Activated CD8-positive, alpha-beta memory T cell treated with anti-CD3 and anti-CD28 coated beads for 48 hours (primary cell): ENCODE measurements around the gene PI4KA.
"Not testable (repeated sequence)": the region's sequence is repeated elsewhere in the genome, so short reads cannot be mapped to it uniquely, and the experiment has no call there.

Experiments used
- DNase-seq, 3 experiments: peaks; one replicate each; pipeline ENCODE4 v3.0.0-alpha.2; 2020; ENCODE audit warnings: low read depth in 2 of 3, low spot score in 2 of 3

The PI4KA gene

DNA sequence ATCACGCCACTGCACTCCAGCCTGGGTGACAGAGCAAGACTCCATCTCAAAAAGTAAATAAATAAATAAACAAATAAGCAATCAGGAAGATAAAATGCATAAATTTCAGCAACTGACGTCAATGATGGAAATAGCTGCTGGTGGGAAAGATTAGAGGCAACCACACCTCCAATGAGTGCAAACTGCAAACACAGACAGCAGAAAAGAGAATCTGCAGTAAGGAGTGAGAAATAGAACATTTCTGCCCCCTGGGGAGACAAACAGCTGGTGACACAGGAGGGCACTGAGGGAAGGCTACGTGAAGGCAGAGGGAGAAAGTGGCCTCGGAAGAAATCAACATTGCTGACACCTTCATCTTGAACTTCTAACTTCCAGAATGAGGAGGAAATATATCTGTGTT lies 6.5 kb downstream of the PI4KA start:
- no peak for DNase-seq

DNA sequence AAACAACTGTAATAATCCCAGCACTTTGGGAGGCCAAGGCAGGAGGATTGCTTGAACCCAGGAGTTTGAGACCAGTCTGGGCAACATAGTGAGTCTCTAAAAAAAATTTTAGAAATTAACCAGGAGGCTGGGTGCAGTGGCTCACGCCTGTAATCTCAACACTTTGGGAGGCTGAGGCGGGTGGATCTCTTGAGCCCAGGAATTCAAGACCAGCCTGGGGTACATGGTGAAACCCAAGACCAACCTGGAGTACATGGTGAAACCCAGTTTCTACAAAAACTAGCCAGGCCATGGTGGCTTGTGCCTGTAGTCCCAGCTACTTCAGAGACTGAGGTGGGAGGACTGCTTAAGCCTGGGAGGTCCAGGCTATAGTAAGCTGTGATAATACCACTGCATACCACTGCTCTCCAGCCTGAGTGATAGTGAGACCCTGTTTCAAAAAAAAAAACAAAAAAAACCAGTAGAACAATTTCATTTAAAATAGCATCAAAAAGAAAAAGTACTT lies 11.2 kb downstream of the PI4KA start:
- no peak for DNase-seq

DNA sequence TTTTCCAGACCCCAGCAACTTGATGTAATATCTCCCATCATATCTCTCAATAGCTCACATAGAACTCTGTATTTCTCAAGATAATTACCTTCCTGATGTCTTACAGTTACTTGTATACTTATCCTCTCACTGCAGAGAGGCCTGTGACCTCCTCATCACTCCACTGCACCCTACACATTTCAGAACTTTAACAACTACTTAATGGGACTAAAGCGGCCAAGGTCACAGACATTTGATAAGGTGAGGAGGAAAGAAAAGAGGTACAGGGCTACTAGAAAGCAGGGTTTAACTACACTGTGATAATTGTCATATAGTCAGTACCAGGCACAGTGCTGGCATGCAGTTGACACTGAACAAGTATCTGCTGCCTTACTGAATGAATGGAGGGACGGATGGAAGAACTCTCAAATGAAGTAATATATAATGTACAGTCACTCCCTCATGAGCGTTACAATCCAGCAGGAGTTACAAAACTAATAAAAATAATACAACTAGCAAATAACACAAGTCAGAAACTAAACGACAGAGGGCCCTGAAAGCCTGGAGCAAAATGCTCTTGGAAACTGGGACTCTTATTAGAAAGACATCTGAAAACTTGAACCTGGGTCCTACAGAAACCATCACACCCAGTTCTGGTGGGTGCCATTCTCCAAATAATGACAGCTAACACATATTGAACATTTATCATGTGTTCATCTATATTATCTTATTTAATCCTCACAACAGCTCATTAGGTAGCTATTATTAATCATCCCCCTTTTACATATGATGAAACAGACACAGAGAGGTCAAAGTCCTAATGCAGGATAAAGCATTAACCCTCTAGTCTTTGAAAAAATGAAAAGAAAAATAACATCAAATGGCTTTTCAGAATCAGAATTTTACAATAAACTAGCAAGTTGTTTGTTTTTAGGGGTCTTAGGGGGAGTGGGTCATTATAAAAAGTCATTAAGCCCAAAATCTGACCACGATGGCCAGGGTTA lies 14.3 kb downstream of the PI4KA start:
- DNase-seq: no peak

DNA sequence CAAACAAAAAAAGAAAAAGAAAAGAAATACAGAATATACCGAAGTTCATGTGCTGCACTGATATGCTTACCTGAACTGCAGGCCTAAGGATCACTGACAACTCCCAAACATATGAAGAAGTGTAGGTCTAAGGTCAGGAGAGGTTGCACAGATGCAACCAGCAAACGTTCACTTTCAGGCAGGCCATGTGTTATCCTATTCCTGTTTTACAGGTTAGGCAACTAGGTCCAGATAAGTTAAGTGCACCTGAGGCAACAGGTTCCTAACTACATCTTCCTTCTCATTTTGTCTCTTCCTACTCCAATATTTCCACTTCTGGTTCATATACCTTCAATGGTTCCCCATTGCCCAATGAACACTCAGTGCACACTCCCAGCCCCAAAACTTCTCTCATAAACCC lies 15.1 kb downstream of the PI4KA start:
- DNase-seq: no peak

DNA sequence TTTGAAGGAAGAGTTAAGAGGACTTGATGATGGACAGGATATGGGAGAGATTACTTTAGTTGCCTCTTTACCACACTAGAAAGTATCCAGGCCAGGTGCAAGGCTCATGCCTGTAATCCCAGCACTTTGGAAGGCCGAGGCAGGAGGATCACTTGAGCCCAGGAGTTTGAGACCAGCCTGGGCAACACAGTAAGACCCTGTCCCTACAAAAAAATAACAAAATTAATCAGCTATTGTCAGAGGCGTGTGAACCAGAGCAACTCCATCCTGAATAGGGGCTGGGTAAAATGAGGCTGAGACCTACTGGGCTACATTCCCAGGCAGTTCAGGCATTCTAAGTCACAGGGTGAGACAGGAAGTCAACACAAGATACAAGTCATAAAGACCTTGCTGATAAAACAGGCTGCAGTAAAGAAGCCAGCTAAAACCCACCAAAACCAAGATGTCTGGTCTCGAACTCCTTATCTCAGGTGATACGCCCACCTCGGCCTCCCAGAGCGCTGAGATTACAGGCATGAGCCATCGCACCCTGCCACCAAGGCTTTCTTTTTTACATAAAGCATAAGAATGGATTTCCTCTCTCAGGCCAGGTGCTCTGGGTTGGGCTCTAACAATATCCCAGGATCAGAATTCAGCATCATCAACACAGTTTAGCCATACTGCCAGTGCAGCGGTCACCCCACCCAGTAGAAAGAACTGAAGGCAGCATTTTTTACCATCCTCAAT lies 17.8 kb downstream of the PI4KA start:
- DNase-seq: no peak

DNA sequence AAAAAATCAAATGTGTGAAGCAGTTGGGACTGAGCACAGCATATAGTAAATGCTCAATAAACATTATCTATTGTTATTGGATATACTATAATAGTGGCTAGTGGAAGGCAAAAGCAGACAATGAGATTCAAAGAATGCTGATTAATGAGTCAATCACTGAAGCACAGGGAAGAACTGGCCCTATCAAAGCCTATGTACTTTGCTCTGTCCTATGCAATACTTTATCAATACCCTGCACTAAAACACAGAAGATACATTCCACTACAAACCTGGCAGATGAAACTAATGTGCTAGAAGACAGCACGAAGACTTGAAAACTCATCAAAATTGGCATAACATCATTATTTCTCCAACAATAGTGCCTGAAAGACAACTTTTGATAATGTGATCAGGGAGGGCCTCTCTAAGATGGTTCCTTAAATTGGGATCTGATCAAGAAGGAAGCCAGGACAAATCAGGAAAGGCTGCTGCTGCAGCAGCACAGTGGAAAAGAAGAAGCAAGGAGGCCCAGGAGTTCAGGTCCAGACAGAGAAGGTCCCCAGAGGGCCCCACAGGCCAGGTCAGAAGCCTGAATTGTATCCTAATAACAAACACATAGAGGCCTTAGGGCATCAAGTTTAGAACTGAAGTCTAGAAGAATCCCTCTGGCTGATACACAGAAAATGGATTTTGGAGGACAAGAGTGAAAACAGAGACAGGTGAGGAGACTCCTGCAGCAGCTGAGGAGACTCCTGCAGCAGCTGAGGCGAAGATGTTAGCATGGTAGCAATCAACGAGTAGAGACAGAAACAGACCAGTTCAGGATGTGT lies 18.6 kb downstream of the PI4KA start:
- DNase-seq: no peak

DNA sequence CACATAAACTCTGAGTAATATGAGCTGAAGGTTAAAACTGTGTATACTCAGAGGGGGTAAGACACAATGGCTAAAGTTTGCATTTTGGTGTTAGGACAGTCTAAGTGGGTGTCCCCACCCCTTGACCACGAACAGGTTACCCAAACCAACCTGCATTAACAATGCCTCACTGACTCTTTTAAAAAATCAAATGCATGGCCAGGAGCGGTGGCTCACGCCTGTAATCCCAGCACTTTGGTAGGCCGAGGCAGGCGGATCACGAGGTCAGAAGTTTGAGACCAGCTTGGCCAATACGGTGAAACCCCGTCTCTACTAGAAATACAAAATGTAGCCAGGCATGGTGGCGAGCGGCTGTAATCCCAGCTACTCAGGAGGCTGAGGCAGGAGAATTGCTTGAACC lies 19.3 kb downstream of the PI4KA start:
- not testable (repeated sequence) for DNase-seq

DNA sequence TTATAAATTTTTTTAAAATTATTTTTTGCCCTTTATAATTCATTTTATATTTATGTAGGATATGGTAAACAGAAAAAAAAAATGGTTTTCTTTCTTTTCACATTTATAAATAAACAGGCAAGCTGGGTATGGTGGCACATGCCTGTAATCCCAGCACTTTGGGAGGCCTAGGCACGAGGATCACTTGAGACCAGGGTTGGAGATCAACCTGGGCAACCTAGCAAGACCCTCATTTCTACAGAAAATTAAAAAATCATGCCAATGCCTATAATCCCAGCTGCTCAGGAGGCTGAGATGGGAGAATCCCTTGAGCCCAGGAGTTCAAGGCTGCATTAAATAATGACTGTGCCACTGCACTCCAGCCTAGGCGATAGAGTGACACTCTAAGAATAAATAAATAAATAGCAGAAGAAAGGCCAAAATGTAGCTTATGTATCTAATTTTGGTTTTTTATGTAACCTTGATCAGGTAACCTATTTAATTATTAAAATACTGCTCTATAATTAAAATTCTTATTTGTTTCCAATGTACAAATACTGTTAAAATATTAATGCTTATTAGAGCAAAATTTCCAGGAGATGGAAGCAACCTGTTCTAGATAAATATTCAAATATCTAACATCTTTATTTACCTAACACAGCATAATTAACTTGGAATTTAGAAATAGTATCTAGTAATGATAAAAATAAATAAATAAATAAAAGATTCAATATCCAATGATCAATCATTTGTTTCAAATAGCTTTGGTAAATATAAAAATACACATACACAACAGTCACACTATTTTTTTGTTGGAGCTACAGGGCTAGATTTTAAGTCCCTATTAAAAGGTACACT lies 21.4 kb downstream of the PI4KA start:
- no peak for DNase-seq

DNA sequence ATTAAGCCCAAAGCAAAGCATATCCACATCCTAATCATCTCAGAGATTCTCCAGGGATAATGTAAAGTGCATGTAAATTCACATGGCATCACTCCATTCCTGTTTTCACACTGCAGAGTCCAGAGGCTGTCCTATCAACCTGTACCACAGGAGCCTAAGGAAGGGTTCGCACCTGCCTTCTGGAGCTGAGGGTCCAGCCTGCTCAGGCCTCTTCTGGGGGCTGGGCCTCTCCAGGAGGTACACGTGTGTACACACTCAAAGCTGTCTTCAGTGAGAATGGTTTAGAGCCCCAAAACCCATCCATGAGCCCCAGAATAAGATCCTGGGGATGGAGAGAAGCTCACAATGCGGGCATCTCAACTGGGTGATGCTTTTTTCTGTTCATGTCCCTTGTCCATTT lies 23.9 kb downstream of the PI4KA start:
- no peak for DNase-seq

DNA sequence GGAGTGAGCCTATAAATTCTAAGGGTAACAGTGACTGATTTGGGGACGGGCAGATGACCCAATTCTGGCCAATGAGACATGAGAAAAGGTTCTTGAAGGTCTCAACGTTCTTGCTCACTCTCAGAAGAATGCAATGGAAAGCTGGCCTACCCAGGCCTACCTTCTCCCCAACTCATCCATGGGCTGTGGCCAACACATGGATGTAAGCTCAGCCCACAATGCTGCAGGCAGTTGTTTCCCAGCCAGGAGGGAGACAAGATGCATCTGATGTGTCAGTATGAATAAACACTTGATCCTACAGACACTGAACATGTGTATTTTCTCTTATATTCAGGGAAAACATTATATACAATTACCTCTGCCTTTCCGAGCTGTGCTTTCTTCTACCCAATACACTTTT lies 24.4 kb downstream of the PI4KA start:
- DNase-seq: no peak

DNA sequence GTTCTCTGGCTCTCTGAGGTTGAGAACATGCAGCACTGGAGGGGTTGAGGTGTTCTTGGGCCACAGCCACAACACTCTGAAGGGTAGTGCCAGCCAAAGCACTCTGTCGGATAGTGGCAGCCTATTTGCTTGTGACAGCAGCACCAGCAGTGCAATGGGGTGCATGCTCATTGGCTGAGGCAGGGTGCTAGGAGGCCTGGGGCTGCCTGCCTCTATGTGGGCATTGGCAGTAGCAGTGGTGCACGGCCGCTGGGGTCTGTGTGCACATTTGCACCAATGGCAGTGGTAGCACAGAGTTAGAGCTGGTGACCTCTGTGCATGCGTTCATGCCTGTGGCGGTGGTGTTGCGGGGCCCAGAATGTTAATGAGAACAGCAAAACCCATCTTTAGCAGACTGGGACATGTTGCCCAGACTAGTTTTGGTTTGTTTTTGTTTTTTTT lies 25.4 kb downstream of the PI4KA start:
- DNase-seq: no peak

DNA sequence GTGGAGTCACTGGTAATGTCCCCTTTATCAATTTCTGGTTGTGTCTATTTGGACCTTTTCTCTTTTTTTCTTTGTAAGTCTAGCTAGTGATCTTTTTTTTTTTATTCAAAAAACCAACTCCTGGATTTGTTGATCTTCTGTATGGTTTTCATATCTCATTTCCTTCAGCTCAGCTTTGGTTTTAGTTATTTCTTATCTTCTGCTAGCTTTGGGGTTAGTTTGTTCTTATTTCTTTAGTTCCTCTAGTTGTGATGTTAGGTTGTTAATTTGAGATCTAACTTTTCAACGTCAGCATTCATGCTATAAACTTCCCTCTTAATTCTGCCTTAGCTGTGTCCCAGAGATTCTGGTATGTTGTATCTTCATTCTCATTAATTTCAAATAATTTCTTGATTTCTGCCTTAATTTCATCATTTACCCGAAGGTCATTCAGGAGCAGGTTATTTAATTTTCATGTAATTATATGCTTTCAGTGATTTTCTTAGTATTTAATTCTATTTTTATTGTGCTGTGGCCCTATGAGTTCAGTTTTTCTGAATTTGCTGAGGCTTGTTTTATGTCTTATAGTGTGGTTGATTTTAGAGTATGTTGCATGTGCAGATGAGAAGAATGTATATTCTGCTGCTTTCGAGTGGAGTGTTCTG lies 29.0 kb downstream of the PI4KA start:
- DNase-seq: no peak

DNA sequence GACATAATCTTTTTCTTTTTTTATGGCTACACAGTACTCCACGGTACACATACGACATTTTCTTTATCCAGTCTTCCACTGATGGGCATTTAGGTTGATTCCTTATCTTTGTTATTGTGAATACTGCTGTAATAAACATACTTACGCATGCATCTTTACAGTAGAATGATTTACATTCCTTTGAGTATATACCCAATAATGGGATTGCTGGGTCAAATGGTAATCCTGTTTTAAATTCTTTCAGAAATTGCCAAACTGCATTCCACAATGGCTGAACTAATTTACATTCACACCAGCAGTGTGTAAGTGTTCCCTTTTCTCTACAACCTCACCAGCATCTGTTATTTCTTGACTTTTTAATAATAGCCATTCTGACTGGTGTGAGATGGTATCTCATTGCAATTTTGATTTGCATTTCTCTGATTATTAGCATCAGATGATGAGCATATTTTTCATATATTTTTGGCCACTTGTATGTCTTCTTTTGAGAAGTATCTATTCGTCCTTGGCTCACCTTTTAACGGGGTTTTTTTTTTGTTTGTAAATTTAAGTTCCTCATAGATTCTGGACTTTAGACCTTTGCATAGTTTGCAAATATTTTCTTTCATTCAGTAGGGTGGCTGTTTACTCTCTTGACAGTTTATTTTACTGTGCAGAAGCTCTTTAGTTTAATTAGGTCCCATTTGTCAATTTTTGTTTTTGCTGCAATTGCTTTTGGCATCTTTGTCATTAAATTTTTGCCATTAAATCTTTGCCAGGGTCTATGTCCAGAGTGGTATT lies 32.0 kb downstream of the PI4KA start:
- DNase-seq: not testable (repeated sequence)

DNA sequence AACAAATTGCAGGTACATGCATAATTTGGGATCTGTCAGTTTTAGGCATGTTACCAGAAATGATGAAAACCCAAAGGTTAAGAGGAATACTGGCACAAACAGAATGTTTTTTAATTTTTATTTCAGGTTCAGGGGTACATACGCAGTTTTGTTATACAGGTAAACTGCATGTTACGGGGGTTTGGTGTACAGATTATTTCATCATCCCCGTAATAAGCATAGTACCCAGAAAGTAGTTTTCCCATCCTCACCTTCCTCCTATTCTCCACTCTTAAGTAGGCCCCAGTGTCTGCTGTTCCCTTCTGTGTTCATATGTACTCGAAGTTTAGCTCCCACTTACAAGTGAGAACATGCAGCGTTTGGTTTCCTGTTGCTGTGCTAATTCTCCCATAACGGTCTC lies 33.0 kb downstream of the PI4KA start:
- DNase-seq: no peak

DNA sequence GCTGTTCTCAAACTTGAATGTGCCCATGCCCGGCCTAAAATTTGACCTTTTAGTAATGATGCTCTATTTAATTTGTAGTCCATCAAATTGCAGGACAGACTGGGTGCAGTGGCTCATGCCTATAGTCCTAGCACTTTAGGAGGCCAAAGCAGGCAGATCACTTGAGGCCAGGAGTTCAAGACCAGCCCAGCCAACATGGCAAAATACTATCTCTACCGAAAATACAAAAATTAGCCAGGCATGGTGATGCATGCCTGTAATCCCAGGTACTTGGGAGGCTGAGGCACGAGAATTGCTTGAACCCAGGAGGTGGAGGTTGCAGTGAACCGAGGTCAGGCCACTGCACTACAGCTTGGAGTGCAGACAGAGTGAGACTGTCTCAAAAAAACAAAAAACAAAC lies 33.4 kb downstream of the PI4KA start:
- not testable (repeated sequence) for DNase-seq

DNA sequence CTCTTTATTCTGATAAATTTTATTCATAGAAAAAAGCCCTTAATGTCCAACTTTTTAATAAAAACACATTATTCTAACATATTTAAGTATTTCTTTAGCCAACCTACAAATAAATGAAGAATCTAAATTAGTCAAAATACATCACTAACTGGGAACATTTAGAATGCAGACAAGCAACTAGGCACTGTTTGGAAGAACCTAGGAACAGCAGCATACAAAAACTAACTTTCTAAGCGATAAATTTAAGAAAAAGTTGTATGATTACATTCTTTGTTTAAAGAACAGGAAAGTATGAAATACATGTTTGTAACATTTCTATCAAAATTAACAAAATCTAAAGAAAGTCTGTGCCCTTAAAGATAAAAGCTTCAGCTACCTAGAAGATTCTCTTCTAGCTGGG lies 35.3 kb downstream of the PI4KA start:
- no peak for DNase-seq

DNA sequence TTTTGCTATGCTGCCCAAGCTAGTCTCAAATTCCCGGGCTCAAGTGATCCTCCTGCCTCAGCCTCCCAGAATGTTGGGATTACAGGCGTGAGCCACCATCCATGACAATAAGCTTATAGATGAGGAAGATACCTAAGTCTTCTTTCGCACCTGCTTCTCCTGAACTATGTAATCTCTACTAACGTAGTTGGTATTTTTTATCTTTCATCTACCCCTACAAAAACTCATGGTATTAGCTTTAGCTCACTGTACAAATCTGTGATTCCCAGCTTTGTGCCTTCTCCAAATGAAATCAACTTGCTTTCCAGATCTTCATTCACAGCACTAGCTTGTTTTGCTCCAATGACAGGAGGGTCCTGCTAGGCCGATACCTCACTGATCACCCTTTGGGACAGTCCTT lies 36.4 kb downstream of the PI4KA start:
- no peak for DNase-seq

DNA sequence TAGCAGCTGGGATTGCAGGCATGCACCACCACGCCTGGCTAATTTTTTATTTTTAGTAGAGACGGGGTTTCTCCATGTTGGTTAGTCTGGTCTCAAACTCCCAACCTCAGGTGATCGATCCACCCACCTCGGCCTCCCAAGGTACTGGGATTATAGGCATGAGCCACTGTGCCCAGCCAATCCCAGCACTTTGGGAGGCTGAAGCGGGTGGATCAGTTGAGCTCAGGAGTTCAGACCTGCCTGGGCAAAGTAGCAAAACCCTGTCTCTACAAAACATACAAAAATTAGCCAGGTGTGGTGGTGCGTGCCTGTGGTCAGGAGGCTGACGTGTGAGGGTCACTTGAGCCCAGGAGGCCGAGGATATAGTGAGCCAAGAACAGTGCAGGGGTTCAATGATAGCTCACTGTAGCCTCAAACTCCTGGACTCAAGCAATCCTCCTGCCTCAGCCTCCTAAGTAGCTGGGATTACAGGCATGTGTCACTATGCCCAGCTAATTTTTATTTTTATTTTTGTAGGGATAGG lies 36.8 kb downstream of the PI4KA start:
- not testable (repeated sequence) for DNase-seq

DNA sequence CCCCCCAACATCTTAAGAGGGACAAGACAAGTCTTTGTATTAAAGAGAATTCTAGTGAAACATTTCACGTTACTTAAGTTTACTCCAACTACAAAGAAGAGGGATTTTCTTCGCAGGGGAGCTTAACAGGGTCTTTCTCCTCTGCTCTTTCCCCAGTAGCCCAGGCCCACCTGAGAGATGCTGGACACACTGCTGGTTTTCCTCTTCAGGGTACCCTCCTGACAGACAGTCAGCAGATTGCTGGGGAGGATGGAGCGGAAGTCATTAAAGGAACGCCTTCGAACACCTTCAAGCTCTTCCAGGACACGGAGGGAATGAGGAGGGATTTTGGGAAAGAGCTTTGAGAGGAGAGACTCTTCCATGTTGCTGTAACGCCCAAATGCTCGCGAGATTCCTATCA lies 39.1 kb downstream of the PI4KA start:
- DNase-seq: no peak
